Esophagus muscularis mucosa (tissue), 4 donors: ENCODE data around the gene SOX5. TPM values are rescaled to one million over a fixed set of nuclear protein-coding genes. Genes with fewer than 3 reads are reported as not detected.

Experiments used
- DNase-seq: peaks from one replicate; pipeline ENCODE4 v3.0.0-alpha.2; 2017; ENCODE audit errors: extremely low spot score
- H3K27ac ChIP-seq, 4 donors: fragments of 200-600 bp; sonication (generic); replicated peaks in 1 of 4; 1 replicate in 3 of 4; 2 replicates in 1 of 4; pipeline ENCODE4 v1.5.1; 2016 to 2019; ENCODE audit warnings: mild to moderate bottlenecking in 1 of 4
- H3K27me3 ChIP-seq, 4 donors: fragments of 200-600 bp; sonication (generic); one replicate each; pipeline versions ENCODE4 v1.5.1 to v1.6.0; 2016 to 2019
- H3K36me3 ChIP-seq, 4 donors: fragments of 200-600 bp; sonication (generic); one replicate each; pipeline ENCODE4 v1.5.1; 2016 to 2019
- H3K4me1 ChIP-seq, 4 donors: fragments of 200-600 bp; sonication (generic); one replicate each; pipeline ENCODE4 v1.5.1; 2016 to 2019
- H3K4me3 ChIP-seq, 4 donors: fragments of 200-600 bp; sonication (generic); 1 replicate in 2 of 4; 2 replicates in 2 of 4; pipeline ENCODE4 v1.5.1; 2016 to 2019; ENCODE audit warnings: mild to moderate bottlenecking in 4 of 4, moderate library complexity in 1 of 4
- H3K9me3 ChIP-seq, 4 donors: fragments of 200-600 bp; sonication (generic); 1 replicate in 3 of 4; 2 replicates in 1 of 4; pipeline ENCODE4 v1.5.1; 2016 to 2019
- CTCF ChIP-seq, 3 experiments: fragments of 200-600 bp in 2 of 3; fragments of 450-650 bp in 1 of 3; sonication (generic) in 2 of 3; IDR thresholded peaks; one replicate each; pipeline ENCODE4 v1.5.1; 2017 to 2019; ENCODE audit warnings: antibody characterized with exemption in 3 of 3, mild to moderate bottlenecking in 2 of 3, moderate library complexity in 1 of 3
- EP300 ChIP-seq: sonication (generic); formaldehyde crosslinking; IDR thresholded peaks from one replicate; pipeline ENCODE4 v1.6.1; 2017; ENCODE audit warnings: antibody characterized with exemption
- POLR2A ChIP-seq: fragments of 450-650 bp; IDR thresholded peaks from one replicate; pipeline ENCODE4 v1.6.1; 2017; ENCODE audit warnings: antibody characterized with exemption, moderate library complexity, mild to moderate bottlenecking, low read depth
- POLR2AphosphoS5 ChIP-seq, 2 donors: sonication (generic); formaldehyde crosslinking; IDR thresholded peaks; one replicate each; pipeline ENCODE4 v1.6.1; 2017; ENCODE audit warnings: antibody characterized with exemption in 2 of 2
- WGBS: methylation state at CpG from one replicate; pipeline ENCODE4 v1.1.5; 2018; 5-methylcytosine and 5-hydroxymethylcytosine counted together
- intact Hi-C: fragments of 100-400 bp; cut with DNase I; formaldehyde crosslinking; loops from one replicate; pipeline ENCODE4 v1.15.1; 2023
- total RNA-seq, 4 donors: library from RNA; depleted of rRNA; stranded (reverse); fragments of >200 nt; gene quantifications; one replicate each; pipeline versions ENCODE4 v1.1.0 to v1.2.1, GENCODE V29; 2016

The SOX5 gene
- total RNA-seq, 4 donors from 2014 or later: 7.1 to 11.6 (median 8.8) TPM

GRCh38 chr12:23617749-23618148, 331.7 kb downstream of the SOX5 start:
- Histone ChIP-seq H3K9me3 (no peaks in the 10 kb centered on the region), H3K4me3 (no peak overlapping the region), H3K27me3 (no peaks in the 10 kb centered on the region), H3K4me1 (peaks cover 0 to 5% (median 0%) of the 10 kb centered on the region in 4 donors), H3K36me3 (no peaks in the 10 kb centered on the region), H3K27ac (no peak overlapping the region)
- intact Hi-C loops: no loop called here
- DNase-seq: no peak
- WGBS: 89% methylated on average over 5 of the region's 5 CpGs
- TF ChIP-seq POLR2AphosphoS5 (IDR thresholded peaks at IDR 0.05): no peak
- TF ChIP-seq CTCF (IDR thresholded peaks at IDR 0.05): no peak
- TF ChIP-seq POLR2A: no peak
- no peak for TF ChIP-seq EP300

- Histone ChIP-seq H3K36me3 (no peaks in the 10 kb centered on the region), H3K4me1 (peaks cover 0 to 5% (median 0%) of the 10 kb centered on the region in 4 donors), H3K27ac (no peak overlapping the region), H3K9me3 (no peaks in the 10 kb centered on the region), H3K27me3 (no peaks in the 10 kb centered on the region), H3K4me3 (no peak overlapping the region)
- DNase-seq: no peak
- no peak for TF ChIP-seq CTCF (IDR thresholded peaks at IDR 0.05)
- peak in 1 of 2 donors; percentile 27 for TF ChIP-seq POLR2AphosphoS5 (IDR thresholded peaks at IDR 0.05)
- no peak for TF ChIP-seq POLR2A
- intact Hi-C loops: no loop called here
- 60% methylated on average over 2 of the region's 2 CpGs for WGBS
Measured at GRCh38 chr12:23614280-23614679, 335.2 kb downstream of the SOX5 start.

- DNase-seq: no peak
- WGBS: 73% methylated on average over 4 of the region's 4 CpGs
- intact Hi-C loops: no loop called here
Measured at GRCh38 chr12:23611320-23611719, 338.1 kb downstream of the SOX5 start.

GRCh38 chr12:23600919-23601318, 348.6 kb downstream of the SOX5 start:
- Histone ChIP-seq H3K27ac (no peak overlapping the region), H3K27me3 (no peaks in the 10 kb centered on the region), H3K4me3 (no peak overlapping the region), H3K4me1 (no peaks in the 10 kb centered on the region), H3K36me3 (no peaks in the 10 kb centered on the region), H3K9me3 (peaks cover 0 to 19% (median 9%) of the 10 kb centered on the region in 4 donors)
- WGBS: 94% methylated on average over 5 of the region's 5 CpGs
- DNase-seq: no peak
- intact Hi-C loops: no loop called here
- TF ChIP-seq POLR2AphosphoS5 (IDR thresholded peaks at IDR 0.05) (no peak), EP300 (no peak), POLR2A (no peak), CTCF (IDR thresholded peaks at IDR 0.05) (no peak)

More at GRCh38 chr12:23611320-23611719, 338.1 kb downstream of the SOX5 start:
- H3K9me3 ChIP-seq: no peaks in the 10 kb centered on the region
- no peak overlapping the region for H3K4me3 ChIP-seq
- H3K4me1 ChIP-seq: peaks cover 0 to 5% (median 0%) of the 10 kb centered on the region in 4 donors
- no peak overlapping the region for H3K27ac ChIP-seq
- H3K36me3 ChIP-seq: no peaks in the 10 kb centered on the region
- no peak for TF ChIP-seq CTCF (IDR thresholded peaks at IDR 0.05)
- no peak for TF ChIP-seq POLR2AphosphoS5 (IDR thresholded peaks at IDR 0.05)
- TF ChIP-seq EP300: no peak
- TF ChIP-seq POLR2A: no peak
- no peaks in the 10 kb centered on the region for H3K27me3 ChIP-seq

- WGBS: 85% methylated on average over 3 of the region's 3 CpGs
- H3K27ac ChIP-seq: no peak overlapping the region
- H3K27me3 ChIP-seq: no peaks in the 10 kb centered on the region
- H3K4me3 ChIP-seq: no peak overlapping the region
- H3K9me3 ChIP-seq: peaks cover 0 to 13% (median 9%) of the 10 kb centered on the region in 4 donors
- no peak for DNase-seq
- H3K4me1 ChIP-seq: no peaks in the 10 kb centered on the region
- no peaks in the 10 kb centered on the region for H3K36me3 ChIP-seq
- intact Hi-C loops: no loop called here
- TF ChIP-seq POLR2A: no peak
- no peak for TF ChIP-seq POLR2AphosphoS5 (IDR thresholded peaks at IDR 0.05)
- TF ChIP-seq CTCF (IDR thresholded peaks at IDR 0.05): no peak
- TF ChIP-seq EP300: no peak
Measured at GRCh38 chr12:23596568-23596967, 352.9 kb downstream of the SOX5 start.
